Left lung (tissue), 10 donors: ENCODE results near the gene RALGPS1. TPM values are rescaled to one million over a fixed set of nuclear protein-coding genes. Genes with fewer than 3 reads are reported as not detected.

ENCODE experiments used
- ATAC-seq: fragments of 200-7000 bp; cut with Tn5 transposase; one replicate; pipeline ENCODE4 v1.9.1; 2020; ENCODE audit warnings: moderate library complexity
- DNase-seq, 4 donors: peaks; one replicate each; pipeline ENCODE4 v3.0.0-alpha.2; 2013 to 2020
- H3K27ac ChIP-seq, 2 donors: fragments of 200-600 bp; sonication (generic) in 1 of 2; one replicate each; pipeline versions ENCODE4 v1.5.0 to v1.8.0; 2020 to 2021
- H3K27me3 ChIP-seq, 2 donors: fragments of 200-600 bp; sonication (generic) in 1 of 2; one replicate each; pipeline versions ENCODE4 v1.5.0 to v1.8.0; 2020 to 2021
- H3K36me3 ChIP-seq, 2 donors: fragments of 200-600 bp; sonication (generic) in 1 of 2; one replicate each; pipeline versions ENCODE4 v1.5.0 to v1.8.0; 2020 to 2021
- H3K4me1 ChIP-seq, 2 donors: fragments of 200-600 bp; one replicate each; pipeline ENCODE4 v1.8.0; 2021
- H3K4me3 ChIP-seq, 2 donors: fragments of 200-600 bp; sonication (generic) in 1 of 2; one replicate each; pipeline versions ENCODE4 v1.5.0 to v1.8.0; 2020 to 2021; ENCODE audit warnings: mild to moderate bottlenecking in 1 of 2
- H3K9me3 ChIP-seq, 2 donors: fragments of 200-600 bp; sonication (generic) in 1 of 2; one replicate each; pipeline versions ENCODE4 v1.5.0 to v1.8.0; 2020 to 2021
- CTCF ChIP-seq, 2 donors: fragments of 200-600 bp; sonication (generic) in 1 of 2; IDR thresholded peaks; one replicate each; pipeline versions ENCODE4 v1.5.0 to v1.8.0; 2021; ENCODE audit warnings: antibody characterized with exemption in 2 of 2
- intact Hi-C, 2 donors: fragments of 100-400 bp; cut with DNase I; formaldehyde crosslinking; loops; one replicate each; pipeline versions ENCODE4 v1.11.2 to v1.14.2; 2022
- polyA plus RNA-seq, 6 donors: library from polyadenylated mRNA; unstranded; fragments of 120-200 nt; gene quantifications; one replicate each; pipeline ENCODE4 v1.2.1, GENCODE V29; 2013; ENCODE audit not compliant: insufficient read length in 6 of 6
- total RNA-seq, 2 donors: library from RNA; stranded (reverse); fragmentation: NEBNext Ultra II Directional; extraction: Animal tissue kit (Norgen Biotek cat#: 25700); gene quantifications; one replicate each; pipeline ENCODE4 v1.2.1, GENCODE V29; 2021
- donor health status: DM: no; HTN: yes; CAD: no.
- donor health status: DM: no; HTN: no; CAD: no.

Gene RALGPS1
- total and polyA plus RNA-seq, 8 donors, result 11.9 to 27.6 (median 21.5) TPM

- no peak for TF ChIP-seq CTCF (IDR thresholded peaks at IDR 0.05)
- H3K9me3 ChIP-seq, result no peaks in the 10 kb centered on the region
- no peak for DNase-seq
- H3K27ac ChIP-seq, result peak overlapping the region in 1 of 2 donors; percentile 28
- H3K4me3 ChIP-seq, result no peak overlapping the region
- H3K36me3 ChIP-seq, result peaks cover 0 to 35% of the 10 kb centered on the region in 2 donors
- H3K27me3 ChIP-seq, result no peaks in the 10 kb centered on the region
- intact Hi-C loops, result no loop called here
- ATAC-seq, result no peak
- H3K4me1 ChIP-seq, result peaks cover 0 to 25% of the 10 kb centered on the region in 2 donors
These were observed 38.6 kb upstream of the RALGPS1 start for GRCh38 chr9:126875756-126876510.

GRCh38 chr9:126876531-126876930 is 38.1 kb upstream of the RALGPS1 start:
- TF ChIP-seq CTCF (IDR thresholded peaks at IDR 0.05), result no peak
- Histone ChIP-seq H3K36me3 (peaks cover 0 to 41% of the 10 kb centered on the region in 2 donors), H3K27ac (peak overlapping the region in 1 of 2 donors; percentile 28), H3K27me3 (no peaks in the 10 kb centered on the region), H3K4me3 (no peak overlapping the region), H3K4me1 (peaks cover 0 to 25% of the 10 kb centered on the region in 2 donors), H3K9me3 (no peaks in the 10 kb centered on the region)
- ATAC-seq (no peak), DNase-seq (no peak)
- intact Hi-C loops, result no loop called here

- Histone ChIP-seq H3K36me3 (peaks cover 0 to 49% of the 10 kb centered on the region in 2 donors), H3K4me1 (peaks cover 0 to 25% of the 10 kb centered on the region in 2 donors), H3K27ac (no peak overlapping the region), H3K9me3 (no peaks in the 10 kb centered on the region), H3K27me3 (no peaks in the 10 kb centered on the region), H3K4me3 (no peak overlapping the region)
- no peak for DNase-seq
- intact Hi-C loops, result no loop called here
- no peak for TF ChIP-seq CTCF (IDR thresholded peaks at IDR 0.05)
- ATAC-seq, result no peak
These were observed 37.2 kb upstream of the RALGPS1 start for GRCh38 chr9:126877418-126877817.

- no peak for DNase-seq
- peaks cover 0 to 29% of the 10 kb centered on the region in 2 donors for H3K4me1 ChIP-seq
- intact Hi-C loops, result no loop called here
- H3K4me3 ChIP-seq, result no peak overlapping the region
- ATAC-seq, result no peak
- no peak for TF ChIP-seq CTCF (IDR thresholded peaks at IDR 0.05)
- no peak overlapping the region for H3K27ac ChIP-seq
- H3K36me3 ChIP-seq, result peaks cover 0 to 64% of the 10 kb centered on the region in 2 donors
- H3K9me3 ChIP-seq, result no peaks in the 10 kb centered on the region
- no peaks in the 10 kb centered on the region for H3K27me3 ChIP-seq
These were observed 35.3 kb upstream of the RALGPS1 start for GRCh38 chr9:126879288-126879687.

- ATAC-seq, result no peak
- Histone ChIP-seq H3K4me3 (no peak overlapping the region), H3K9me3 (no peaks in the 10 kb centered on the region), H3K27me3 (no peaks in the 10 kb centered on the region), H3K4me1 (peaks cover 3 to 30% of the 10 kb centered on the region in 2 donors), H3K27ac (no peak overlapping the region), H3K36me3 (peaks cover 0 to 64% of the 10 kb centered on the region in 2 donors)
- TF ChIP-seq CTCF (IDR thresholded peaks at IDR 0.05), result no peak
- no peak for DNase-seq
- intact Hi-C loops, result no loop called here
These were observed 34.2 kb upstream of the RALGPS1 start for GRCh38 chr9:126880226-126880946.
